Measurements from ENCODE around the gene SLC6A1. TPM values are rescaled to one million over a fixed set of nuclear protein-coding genes. Genes with fewer than 3 reads are reported as not detected.

Gene SLC6A1
- total and polyA plus RNA-seq, 2 donors, result 5.3 to 50.0 TPM

DNA sequence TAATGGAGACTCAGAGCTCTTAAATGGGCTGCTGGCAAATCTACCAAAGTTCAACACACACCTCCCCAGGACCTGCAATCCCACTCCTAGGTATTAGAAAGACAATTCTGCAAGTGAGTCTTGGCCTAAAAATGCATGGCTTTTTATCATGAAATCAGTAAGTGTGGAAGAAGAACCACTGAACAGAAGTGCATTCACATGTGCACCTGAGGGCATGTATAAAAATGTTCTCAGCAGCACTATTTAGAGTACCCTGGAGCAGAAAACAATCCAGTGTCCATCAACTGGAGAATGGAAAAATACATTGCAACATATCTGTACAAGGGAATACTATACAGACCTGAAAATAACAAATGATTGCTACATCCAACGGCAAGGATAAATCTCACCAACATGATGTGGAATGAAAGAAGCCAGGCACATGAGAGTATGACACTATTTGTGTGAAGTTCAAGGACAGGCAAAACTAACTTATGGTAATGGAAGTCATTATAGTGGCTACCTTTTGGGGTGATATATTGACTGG is 8.1 kb upstream of the SLC6A1 start:
- peaks cover 0 to 3% of the 10 kb centered on the region in 2 donors for H3K27me3 ChIP-seq (ENCODE audit: control insufficient read depth in 2 of 2, insufficient read depth in 1 of 2, low read length in 1 of 2)

DNA sequence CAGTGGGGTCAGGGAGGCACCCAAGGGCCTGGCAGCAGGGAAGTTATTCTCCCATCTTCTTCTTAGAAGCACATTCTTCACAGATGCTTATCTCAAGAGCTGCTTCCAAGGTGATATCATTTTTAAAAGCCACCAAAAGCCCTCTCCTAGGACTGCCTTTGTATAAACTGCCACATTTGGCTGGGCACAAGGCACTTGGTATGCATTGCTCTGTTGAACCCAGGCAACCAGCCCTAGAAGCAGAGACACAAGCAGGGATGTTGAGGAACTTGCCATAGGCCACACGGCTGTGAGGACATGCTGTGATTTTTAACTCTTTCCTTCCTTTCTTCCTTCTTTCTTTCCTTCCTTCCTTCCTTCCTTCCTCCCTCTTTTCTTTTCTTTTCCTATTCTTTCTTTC is 7.4 kb upstream of the SLC6A1 start:
- DNase-seq (ENCODE audit: low read depth in 6 of 9, low spot score in 9 of 9), result no peak
- no peaks in the 10 kb centered on the region for H3K4me1 ChIP-seq (ENCODE audit: control insufficient read depth in 2 of 2, insufficient read depth in 2 of 2, low read length in 2 of 2)
- 62% methylated on average over 1 of the region's 1 CpG for WGBS
- H3K36me3 ChIP-seq (ENCODE audit: control insufficient read depth in 2 of 2, insufficient read depth in 2 of 2, low read length in 1 of 2), result no peaks in the 10 kb centered on the region
- no peak overlapping the region for H3K27ac ChIP-seq (ENCODE audit: low read depth in 1 of 2, low read length in 1 of 2)
- no peaks in the 10 kb centered on the region for H3K9me3 ChIP-seq (ENCODE audit: control insufficient read depth in 2 of 2, insufficient read depth in 1 of 2, low read length in 1 of 2)
- peaks cover 0 to 6% of the 10 kb centered on the region in 2 donors for H3K27me3 ChIP-seq (ENCODE audit: control insufficient read depth in 2 of 2, insufficient read depth in 1 of 2, low read length in 1 of 2)
- no peak overlapping the region for H3K4me3 ChIP-seq (ENCODE audit: low read length in 2 of 2)

More for the DNA sequence above, 8.1 kb upstream of the SLC6A1 start:
- Histone ChIP-seq H3K4me1 (ENCODE audit: control insufficient read depth in 2 of 2, insufficient read depth in 2 of 2, low read length in 2 of 2) (no peaks in the 10 kb centered on the region), H3K27ac (ENCODE audit: low read depth in 1 of 2, low read length in 1 of 2) (no peak overlapping the region), H3K4me3 (ENCODE audit: low read length in 2 of 2) (no peak overlapping the region), H3K9me3 (ENCODE audit: control insufficient read depth in 2 of 2, insufficient read depth in 1 of 2, low read length in 1 of 2) (no peaks in the 10 kb centered on the region), H3K36me3 (ENCODE audit: control insufficient read depth in 2 of 2, insufficient read depth in 2 of 2, low read length in 1 of 2) (no peaks in the 10 kb centered on the region)
- 98% methylated on average over 1 of the region's 1 CpG for WGBS
- DNase-seq (ENCODE audit: low read depth in 6 of 9, low spot score in 9 of 9), result no peak

- H3K4me1 ChIP-seq (ENCODE audit: control insufficient read depth in 2 of 2, insufficient read depth in 2 of 2, low read length in 2 of 2), result no peaks in the 10 kb centered on the region
- no peaks in the 10 kb centered on the region for H3K9me3 ChIP-seq (ENCODE audit: control insufficient read depth in 2 of 2, insufficient read depth in 1 of 2, low read length in 1 of 2)
- no peak for DNase-seq (ENCODE audit: low read depth in 6 of 9, low spot score in 9 of 9)
- no peaks in the 10 kb centered on the region for H3K36me3 ChIP-seq (ENCODE audit: control insufficient read depth in 2 of 2, insufficient read depth in 2 of 2, low read length in 1 of 2)
- no peak overlapping the region for H3K4me3 ChIP-seq (ENCODE audit: low read length in 2 of 2)
- no peak overlapping the region for H3K27ac ChIP-seq (ENCODE audit: low read depth in 1 of 2, low read length in 1 of 2)
- 93% methylated on average over 5 of the region's 5 CpGs for WGBS
- H3K27me3 ChIP-seq (ENCODE audit: control insufficient read depth in 2 of 2, insufficient read depth in 1 of 2, low read length in 1 of 2), result peaks cover 11 to 18% of the 10 kb centered on the region in 2 donors
Measured at GRCh38 chr3:10986592-10986991, 6.0 kb upstream of the SLC6A1 start.

- Histone ChIP-seq H3K36me3 (ENCODE audit: control insufficient read depth in 2 of 2, insufficient read depth in 2 of 2, low read length in 1 of 2) (no peaks in the 10 kb centered on the region), H3K4me1 (ENCODE audit: control insufficient read depth in 2 of 2, insufficient read depth in 2 of 2, low read length in 2 of 2) (no peaks in the 10 kb centered on the region), H3K9me3 (ENCODE audit: control insufficient read depth in 2 of 2, insufficient read depth in 1 of 2, low read length in 1 of 2) (no peaks in the 10 kb centered on the region), H3K27me3 (ENCODE audit: control insufficient read depth in 2 of 2, insufficient read depth in 1 of 2, low read length in 1 of 2) (peaks cover 24 to 27% of the 10 kb centered on the region in 2 donors), H3K4me3 (ENCODE audit: low read length in 2 of 2) (no peak overlapping the region), H3K27ac (ENCODE audit: low read depth in 1 of 2, low read length in 1 of 2) (no peak overlapping the region)
- WGBS, result 90% methylated on average over 9 of the region's 9 CpGs
- DNase-seq (ENCODE audit: low read depth in 6 of 9, low spot score in 9 of 9), result no peak
Measured at GRCh38 chr3:10988001-10988665, 4.4 kb upstream of the SLC6A1 start.

DNA sequence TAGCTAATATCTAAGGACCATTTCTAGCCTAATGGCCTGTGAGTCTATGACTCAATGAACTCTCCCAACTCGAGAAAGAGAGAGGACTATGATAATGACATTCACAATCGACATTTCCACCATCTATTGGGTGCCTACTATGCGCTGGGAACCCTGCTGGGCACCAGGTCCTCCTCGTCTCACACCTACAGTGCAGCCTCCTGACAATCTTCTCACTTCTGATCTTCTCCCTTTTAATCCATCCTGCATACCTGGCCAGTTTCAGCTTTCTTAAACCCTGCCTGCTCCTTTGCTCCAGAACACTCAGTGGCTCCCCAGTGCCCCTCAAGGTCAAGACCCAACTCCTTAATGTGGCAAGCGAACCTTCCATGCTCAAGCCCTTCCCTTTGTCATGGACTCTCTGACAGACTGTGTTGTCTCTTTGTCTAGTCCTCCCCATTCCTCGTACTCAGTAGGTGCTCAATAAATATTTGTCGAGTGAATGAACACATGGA is 3.5 kb upstream of the SLC6A1 start:
- no peak for DNase-seq (ENCODE audit: low read depth in 6 of 9, low spot score in 9 of 9)
- H3K27ac ChIP-seq (ENCODE audit: low read depth in 1 of 2, low read length in 1 of 2), result no peak overlapping the region
- no peaks in the 10 kb centered on the region for H3K4me1 ChIP-seq (ENCODE audit: control insufficient read depth in 2 of 2, insufficient read depth in 2 of 2, low read length in 2 of 2)
- no peak overlapping the region for H3K4me3 ChIP-seq (ENCODE audit: low read length in 2 of 2)
- WGBS, result 83% methylated on average over 7 of the region's 7 CpGs
- peaks cover 33 to 36% of the 10 kb centered on the region in 2 donors for H3K27me3 ChIP-seq (ENCODE audit: control insufficient read depth in 2 of 2, insufficient read depth in 1 of 2, low read length in 1 of 2)
- H3K36me3 ChIP-seq (ENCODE audit: control insufficient read depth in 2 of 2, insufficient read depth in 2 of 2, low read length in 1 of 2), result no peaks in the 10 kb centered on the region
- H3K9me3 ChIP-seq (ENCODE audit: control insufficient read depth in 2 of 2, insufficient read depth in 1 of 2, low read length in 1 of 2), result no peaks in the 10 kb centered on the region

DNA sequence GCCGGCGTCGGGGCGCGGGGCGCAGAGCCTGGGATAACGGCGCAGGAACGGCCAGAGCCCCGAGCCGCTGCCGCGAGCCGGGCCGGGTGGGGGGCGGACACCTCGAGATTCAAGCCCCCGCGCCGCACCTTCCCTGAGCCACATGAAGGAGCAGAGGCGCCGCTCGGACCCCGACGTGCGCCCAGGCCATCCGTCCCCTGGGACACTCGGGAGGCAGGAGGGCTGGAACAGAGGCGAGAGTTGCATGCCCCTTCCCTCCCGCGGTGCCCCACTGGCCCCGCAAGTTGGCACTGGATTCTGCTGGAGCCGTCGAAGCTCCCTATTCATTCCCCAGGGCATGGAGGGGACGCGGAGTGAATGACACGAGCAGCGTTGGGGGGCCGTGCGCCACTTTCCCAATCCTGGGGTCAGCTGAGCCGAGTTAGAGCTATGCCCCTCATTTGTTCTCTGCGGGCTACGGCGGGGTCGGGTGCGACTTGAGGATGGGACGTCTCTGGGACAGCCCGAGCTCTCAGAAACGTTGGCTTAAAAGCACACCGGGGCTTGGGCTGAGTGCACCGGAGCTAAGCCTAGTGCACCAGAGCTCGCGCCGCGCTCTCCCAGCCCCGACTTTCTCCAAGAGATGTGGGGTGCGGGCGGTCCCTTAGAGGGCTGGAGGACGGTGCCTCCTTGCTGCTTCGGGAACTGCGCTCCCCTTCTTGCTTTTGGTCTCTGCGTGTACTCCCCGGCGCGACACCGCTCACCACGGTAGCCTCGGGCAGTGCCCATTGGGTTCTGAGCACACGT is 588 bp downstream of the SLC6A1 start:
- no peaks in the 10 kb centered on the region for H3K9me3 ChIP-seq (ENCODE audit: control insufficient read depth in 2 of 2, insufficient read depth in 1 of 2, low read length in 1 of 2)
- no peak for DNase-seq (ENCODE audit: low read depth in 6 of 9, low spot score in 9 of 9)
- peaks cover 34 to 58% of the 10 kb centered on the region in 2 donors for H3K27me3 ChIP-seq (ENCODE audit: control insufficient read depth in 2 of 2, insufficient read depth in 1 of 2, low read length in 1 of 2)
- H3K27ac ChIP-seq (ENCODE audit: low read depth in 1 of 2, low read length in 1 of 2), result no peak overlapping the region
- no peaks in the 10 kb centered on the region for H3K4me1 ChIP-seq (ENCODE audit: control insufficient read depth in 2 of 2, insufficient read depth in 2 of 2, low read length in 2 of 2)
- WGBS, result 7% methylated on average over 69 of the region's 69 CpGs
- H3K4me3 ChIP-seq (ENCODE audit: low read length in 2 of 2), result peak overlapping the region; percentile 18 to 22
- no peaks in the 10 kb centered on the region for H3K36me3 ChIP-seq (ENCODE audit: control insufficient read depth in 2 of 2, insufficient read depth in 2 of 2, low read length in 1 of 2)

DNA sequence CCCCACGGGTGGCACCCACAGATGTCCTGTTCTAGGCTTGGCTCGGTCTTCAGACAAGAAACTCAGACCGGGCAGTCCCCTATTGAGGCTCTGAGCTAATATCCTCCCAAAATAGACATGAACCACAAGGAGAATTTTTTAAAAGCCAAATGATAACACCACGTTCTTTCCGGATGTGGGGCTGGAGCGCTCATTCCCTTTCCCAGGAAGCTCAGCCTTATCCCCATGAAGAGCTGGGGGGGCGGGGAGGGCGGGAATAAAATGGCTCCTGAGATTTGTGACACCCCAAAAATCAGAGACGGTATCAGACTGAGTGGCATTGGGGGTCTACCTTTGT is 1.1 kb downstream of the SLC6A1 start:
- WGBS, result 13% methylated on average over 9 of the region's 9 CpGs
- DNase-seq (ENCODE audit: low read depth in 6 of 9, low spot score in 9 of 9), result no peak
- H3K27ac ChIP-seq (ENCODE audit: low read depth in 1 of 2, low read length in 1 of 2), result no peak overlapping the region
- H3K27me3 ChIP-seq (ENCODE audit: control insufficient read depth in 2 of 2, insufficient read depth in 1 of 2, low read length in 1 of 2), result peaks cover 34 to 58% of the 10 kb centered on the region in 2 donors
- H3K36me3 ChIP-seq (ENCODE audit: control insufficient read depth in 2 of 2, insufficient read depth in 2 of 2, low read length in 1 of 2), result no peaks in the 10 kb centered on the region
- no peaks in the 10 kb centered on the region for H3K9me3 ChIP-seq (ENCODE audit: control insufficient read depth in 2 of 2, insufficient read depth in 1 of 2, low read length in 1 of 2)
- peak overlapping the region in 1 of 2 donors; percentile 22 for H3K4me3 ChIP-seq (ENCODE audit: low read length in 2 of 2)
- no peaks in the 10 kb centered on the region for H3K4me1 ChIP-seq (ENCODE audit: control insufficient read depth in 2 of 2, insufficient read depth in 2 of 2, low read length in 2 of 2)

DNA sequence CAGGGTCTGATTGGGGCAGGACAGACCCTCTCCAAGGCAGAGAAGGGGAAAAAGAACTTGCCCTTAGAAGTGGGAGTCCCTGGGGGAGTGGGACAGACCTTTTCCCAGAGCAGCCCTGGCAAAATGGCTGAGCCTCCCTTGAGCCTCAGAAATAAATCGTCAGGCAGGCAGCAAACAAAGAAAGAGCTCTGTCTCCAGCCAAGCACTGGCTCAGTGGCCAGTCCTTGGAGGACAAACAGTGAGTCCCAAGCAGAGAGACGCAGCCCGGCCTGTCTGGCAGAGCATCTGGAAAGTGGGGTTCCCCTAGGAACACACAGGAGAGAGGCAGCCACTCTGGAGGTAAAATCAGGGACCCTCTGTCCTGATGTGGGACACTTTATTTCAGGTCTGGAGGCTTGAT is 1.8 kb downstream of the SLC6A1 start:
- Histone ChIP-seq H3K4me3 (ENCODE audit: low read length in 2 of 2) (no peak overlapping the region), H3K27ac (ENCODE audit: low read depth in 1 of 2, low read length in 1 of 2) (no peak overlapping the region), H3K4me1 (ENCODE audit: control insufficient read depth in 2 of 2, insufficient read depth in 2 of 2, low read length in 2 of 2) (no peaks in the 10 kb centered on the region), H3K9me3 (ENCODE audit: control insufficient read depth in 2 of 2, insufficient read depth in 1 of 2, low read length in 1 of 2) (no peaks in the 10 kb centered on the region), H3K27me3 (ENCODE audit: control insufficient read depth in 2 of 2, insufficient read depth in 1 of 2, low read length in 1 of 2) (peaks cover 34 to 58% of the 10 kb centered on the region in 2 donors), H3K36me3 (ENCODE audit: control insufficient read depth in 2 of 2, insufficient read depth in 2 of 2, low read length in 1 of 2) (no peaks in the 10 kb centered on the region)
- DNase-seq (ENCODE audit: low read depth in 6 of 9, low spot score in 9 of 9), result no peak
- WGBS, result 59% methylated on average over 3 of the region's 3 CpGs

- H3K4me3 ChIP-seq (ENCODE audit: low read length in 2 of 2), result no peak overlapping the region
- H3K9me3 ChIP-seq (ENCODE audit: control insufficient read depth in 2 of 2, insufficient read depth in 1 of 2, low read length in 1 of 2), result no peaks in the 10 kb centered on the region
- 89% methylated on average over 8 of the region's 8 CpGs for WGBS
- peaks cover 31 to 54% of the 10 kb centered on the region in 2 donors for H3K27me3 ChIP-seq (ENCODE audit: control insufficient read depth in 2 of 2, insufficient read depth in 1 of 2, low read length in 1 of 2)
- no peaks in the 10 kb centered on the region for H3K36me3 ChIP-seq (ENCODE audit: control insufficient read depth in 2 of 2, insufficient read depth in 2 of 2, low read length in 1 of 2)
- DNase-seq (ENCODE audit: low read depth in 6 of 9, low spot score in 9 of 9), result no peak
- H3K4me1 ChIP-seq (ENCODE audit: control insufficient read depth in 2 of 2, insufficient read depth in 2 of 2, low read length in 2 of 2), result no peaks in the 10 kb centered on the region
- H3K27ac ChIP-seq (ENCODE audit: low read depth in 1 of 2, low read length in 1 of 2), result no peak overlapping the region
Measured at GRCh38 chr3:10995871-10996270, 3.3 kb downstream of the SLC6A1 start.
